HepG2 (cell line): ENCODE measurements around the gene FRMD4A.

Experiments
- CTCF ChIP-seq: sonication (generic); formaldehyde crosslinking; IDR thresholded peaks from 2 replicates; pipeline ENCODE4 v1.5.0; 2020; ENCODE audit warnings: mild to moderate bottlenecking, missing genetic modification reagents, moderate library complexity
- GABPB1 ChIP-seq: IDR thresholded peaks from 2 replicates; pipeline ENCODE4 v1.6.1; 2016; ENCODE audit warnings: mild to moderate bottlenecking, missing genetic modification reagents, moderate library complexity, missing compliant biosample characterization
- HDAC6 ChIP-seq: fragments of 200-600 bp; sonication (generic); IDR thresholded peaks from 2 replicates; pipeline ENCODE4 v1.7.0; 2017; ENCODE audit warnings: mild to moderate bottlenecking, antibody characterized with exemption, low read length, low read depth
- HOXD1 ChIP-seq: sonication (generic); formaldehyde crosslinking; IDR thresholded peaks from 2 replicates; pipeline ENCODE4 v1.5.0; 2020; ENCODE audit warnings: missing genetic modification reagents
- MAX ChIP-seq: IDR thresholded peaks from 2 replicates; pipeline ENCODE4 v1.6.1; 2012; ENCODE audit warnings: inconsistent platforms
- POLR2AphosphoS5 ChIP-seq: IDR thresholded peaks from 2 replicates; pipeline ENCODE4 v1.6.1; 2012; ENCODE audit warnings: low read depth, low read length
- SP4 ChIP-seq: sonication (generic); formaldehyde crosslinking; IDR thresholded peaks from 2 replicates; pipeline ENCODE4 v1.8.1; 2023; ENCODE audit warnings: mild to moderate bottlenecking, missing genetic modification reagents
- ZMAT3 ChIP-seq: sonication (generic); formaldehyde crosslinking; conservative IDR thresholded peaks from 2 replicates; pipeline ENCODE4 v1.7.0; 2021; ENCODE audit warnings: missing genetic modification reagents
- ZNF274 ChIP-seq: sonication (generic); formaldehyde crosslinking; IDR thresholded peaks from 2 replicates; pipeline ENCODE4 v1.5.1; 2020; ENCODE audit warnings: mild to moderate bottlenecking, missing genetic modification reagents
- ZSCAN20 ChIP-seq: sonication (generic); formaldehyde crosslinking; IDR thresholded peaks from 2 replicates; pipeline ENCODE4 v1.4.0; 2020; ENCODE audit warnings: missing genetic modification reagents, mild to moderate bottlenecking, borderline replicate concordance
- ZSCAN22 ChIP-seq: sonication (generic); formaldehyde crosslinking; IDR thresholded peaks from 2 replicates; pipeline ENCODE4 v1.4.0; 2020; ENCODE audit warnings: mild to moderate bottlenecking, missing genetic modification reagents

DNA sequence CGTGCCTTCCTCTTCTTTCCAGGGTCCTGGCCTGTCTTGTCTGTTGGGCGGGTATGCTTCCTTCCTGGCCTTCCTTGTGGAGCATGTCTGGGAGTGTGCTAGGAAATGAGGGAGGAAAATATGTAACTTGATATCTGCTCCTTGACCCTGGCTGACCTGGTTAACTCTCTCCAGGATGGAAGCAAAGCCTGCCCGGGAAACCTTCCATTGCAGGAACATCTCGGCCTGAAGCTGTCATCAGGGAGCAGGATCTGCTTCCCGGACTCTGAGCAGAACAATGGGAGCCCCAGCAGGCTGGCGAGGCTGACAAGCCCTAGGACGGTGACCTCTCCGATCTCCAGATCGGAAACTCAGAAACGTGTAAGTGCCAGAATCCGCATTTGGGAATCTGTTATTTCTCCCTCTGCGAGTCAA lies 340.3 kb downstream of the FRMD4A start:
- no peak for TF ChIP-seq HOXD1
- no peak for TF ChIP-seq GABPB1 (CRISPR knock-in tag)
- no peak for TF ChIP-seq MAX
- TF ChIP-seq HDAC6: no peak
- TF ChIP-seq ZMAT3 (CRISPR knock-in tag): no peak
- TF ChIP-seq POLR2AphosphoS5: no peak
- TF ChIP-seq ZNF274 (CRISPR knock-in tag): no peak
- TF ChIP-seq SP4 (CRISPR knock-in tag): no peak
- TF ChIP-seq ZSCAN22: no peak
- no peak for TF ChIP-seq CTCF (CRISPR knock-in tag)
- TF ChIP-seq ZSCAN20: no peak
